Activated CD8-positive, alpha-beta memory T cell treated with anti-CD3 and anti-CD28 coated beads, Interleukin-2, amount 50 U/mL, for 48 hours (primary cell): ENCODE data around the gene TXK.
A peak's percentile ranks its signal among the peaks of the same experiment; 100 is the strongest.

Source experiments
- DNase-seq: peaks from one replicate; pipeline ENCODE4 v3.0.0-alpha.2; 2020

TXK gene

DNA sequence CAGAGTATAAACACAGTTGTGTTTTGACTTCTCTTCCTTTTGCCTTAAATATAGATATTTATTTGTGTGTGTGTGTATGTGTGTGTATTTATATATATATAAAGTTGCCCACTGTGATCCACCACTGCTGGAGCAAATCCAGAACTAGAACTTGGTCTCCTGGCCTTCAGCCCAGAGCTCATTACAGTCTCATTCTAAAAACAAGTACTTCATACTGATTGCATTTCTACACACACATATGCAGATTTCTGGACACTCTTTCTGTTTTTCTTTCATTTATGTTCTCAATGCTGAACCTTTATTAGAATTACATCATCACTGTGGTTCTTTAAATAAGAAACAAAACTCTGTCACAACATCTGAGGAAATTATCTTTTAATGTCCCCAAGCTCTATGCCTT is 381 bp downstream of the TXK start:
- no peak for DNase-seq

DNA sequence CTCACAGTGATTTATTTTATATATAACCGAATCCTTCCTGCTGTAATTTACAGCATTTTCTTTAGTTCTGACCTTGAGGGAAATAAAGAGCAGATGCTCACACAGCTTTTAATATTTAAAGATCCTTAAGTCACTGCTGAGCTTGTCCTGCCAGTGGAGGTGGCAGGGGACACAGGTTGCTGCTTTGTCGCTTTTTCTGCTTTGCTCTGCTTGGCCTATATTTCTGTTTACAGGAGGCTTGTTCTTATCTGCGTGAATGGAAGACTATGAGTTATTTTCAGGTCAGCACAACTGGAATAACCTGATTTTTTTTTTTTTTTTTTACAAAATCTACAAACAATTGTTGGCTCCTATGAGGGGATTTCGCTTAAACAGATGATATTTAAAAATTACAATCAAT is 2.3 kb downstream of the TXK start:
- no peak for DNase-seq

DNA sequence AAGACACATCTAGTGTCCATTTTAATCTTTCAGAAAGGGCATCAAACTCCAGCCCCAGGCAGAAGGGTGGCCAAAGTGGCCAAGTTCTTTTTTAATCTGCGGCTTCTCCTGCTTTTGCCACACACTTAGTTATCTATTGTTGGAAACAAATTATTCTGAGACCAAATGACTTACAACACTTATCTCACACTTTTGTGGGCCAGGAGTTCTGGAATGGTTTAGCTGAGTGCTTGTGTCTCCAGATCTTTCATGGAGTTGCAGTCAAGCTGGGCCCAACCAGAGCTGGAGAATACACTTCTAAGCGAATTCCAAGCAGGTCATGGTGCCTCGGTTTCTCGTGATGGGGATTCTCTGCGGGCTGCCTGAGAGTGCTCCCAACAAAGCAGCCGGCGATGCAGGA is 4.0 kb downstream of the TXK start:
- no peak for DNase-seq

DNA sequence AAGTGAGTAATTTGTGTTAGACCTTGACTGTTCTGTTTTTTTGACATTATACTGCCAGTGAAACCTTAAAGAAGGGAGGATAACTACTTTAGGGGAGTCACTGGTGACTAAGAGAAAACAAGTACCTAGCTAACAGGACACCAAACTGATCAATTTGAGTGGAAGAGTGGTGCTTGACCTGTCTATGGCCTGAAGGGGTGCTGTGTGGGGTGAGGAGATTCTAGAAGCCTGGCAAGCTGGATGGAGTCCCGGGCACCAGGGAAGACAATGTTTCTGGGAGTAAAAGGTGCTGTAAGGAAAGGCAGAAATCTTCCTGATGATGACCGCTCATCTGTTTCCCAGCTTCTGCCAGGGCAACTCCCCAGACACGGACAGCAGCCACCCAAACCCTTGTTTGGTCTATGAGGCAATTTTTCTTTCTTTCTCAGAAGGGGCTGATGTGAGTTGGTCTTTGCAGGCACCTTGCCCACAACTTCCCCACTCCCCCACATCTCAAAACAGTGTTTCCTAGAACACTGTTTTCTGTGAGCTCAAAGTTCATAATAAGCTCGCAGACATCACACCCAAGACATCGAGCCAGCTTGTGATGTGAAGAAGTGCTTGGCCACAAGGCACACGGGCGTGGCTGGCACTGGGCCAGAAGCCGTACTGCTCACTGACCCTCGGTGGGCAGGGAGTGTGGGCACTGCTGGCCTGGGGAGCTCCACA is 4.6 kb downstream of the TXK start:
- DNase-seq = peak; percentile 80

DNA sequence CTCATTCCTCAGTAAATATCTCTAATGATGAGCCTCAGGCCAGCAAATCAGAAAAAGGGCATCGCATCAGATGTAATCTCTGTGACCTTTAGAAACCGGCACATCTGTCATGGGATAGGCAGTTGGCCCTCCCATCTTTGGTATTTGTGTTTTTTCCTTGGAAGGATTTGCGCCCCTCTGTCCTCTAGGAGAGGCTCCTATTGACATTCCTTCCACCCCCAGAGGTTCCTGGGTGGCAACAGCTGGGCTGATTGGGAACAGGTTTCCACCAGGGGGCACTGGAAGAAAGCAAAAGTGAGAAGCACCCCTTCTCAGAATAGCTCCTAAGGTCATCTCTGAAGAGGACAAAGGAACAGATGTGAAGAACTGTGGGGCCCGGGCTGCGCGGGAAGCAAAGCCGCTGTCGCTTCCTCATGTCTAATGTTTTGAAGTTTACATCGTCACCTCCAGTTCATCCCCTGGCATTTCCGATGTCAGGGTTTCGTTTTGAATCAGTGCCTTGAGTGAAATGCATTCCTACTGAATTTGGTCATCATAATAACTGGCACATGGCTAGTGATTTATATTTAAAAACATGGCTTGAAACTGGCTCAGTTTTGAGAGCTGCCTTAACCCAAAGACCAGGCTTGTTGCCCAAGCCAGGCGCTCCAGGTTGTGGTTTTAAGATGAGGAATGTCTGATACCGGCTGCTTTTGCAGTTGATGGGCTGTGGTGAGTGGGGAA is 6.2 kb downstream of the TXK start:
- DNase-seq = peak; percentile 85

DNA sequence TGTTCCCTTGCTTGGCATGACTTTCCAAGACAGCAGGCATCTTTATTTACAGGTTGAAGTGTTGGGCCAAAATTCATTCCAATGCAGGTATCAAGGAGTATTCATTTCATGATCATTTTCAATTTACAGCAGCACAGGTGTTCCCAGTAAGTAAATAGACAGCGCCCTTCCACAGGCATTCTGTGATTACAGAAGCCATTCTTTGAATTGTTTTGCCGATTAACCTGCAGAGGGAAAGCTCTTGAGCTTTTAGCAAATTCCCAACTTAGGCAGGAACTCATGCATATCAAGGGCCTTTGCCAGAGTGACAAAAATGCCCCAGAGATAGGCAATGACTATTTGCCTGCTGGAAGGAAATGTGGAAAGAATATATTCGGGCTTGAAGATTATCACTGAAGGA is 6.8 kb downstream of the TXK start:
- no peak for DNase-seq

DNA sequence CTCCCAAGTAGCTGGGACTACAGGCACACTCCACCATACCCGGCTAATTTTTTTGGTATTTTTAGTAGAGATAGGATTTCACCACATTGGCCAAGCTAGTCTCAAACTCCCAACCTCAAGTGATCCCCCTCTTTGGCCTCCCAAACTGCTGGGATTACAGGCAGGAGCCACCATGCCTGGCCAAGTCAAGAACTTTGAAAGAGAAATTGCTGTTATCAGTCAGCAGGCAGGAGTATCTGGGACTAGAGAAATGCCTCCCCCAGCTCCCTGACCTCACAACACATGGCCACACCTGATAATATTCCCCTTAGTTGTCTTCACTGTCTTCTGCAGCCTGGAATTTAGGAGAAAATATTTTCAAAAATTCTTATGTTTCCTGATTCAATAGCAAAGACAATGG is 7.4 kb downstream of the TXK start:
- no peak for DNase-seq

DNA sequence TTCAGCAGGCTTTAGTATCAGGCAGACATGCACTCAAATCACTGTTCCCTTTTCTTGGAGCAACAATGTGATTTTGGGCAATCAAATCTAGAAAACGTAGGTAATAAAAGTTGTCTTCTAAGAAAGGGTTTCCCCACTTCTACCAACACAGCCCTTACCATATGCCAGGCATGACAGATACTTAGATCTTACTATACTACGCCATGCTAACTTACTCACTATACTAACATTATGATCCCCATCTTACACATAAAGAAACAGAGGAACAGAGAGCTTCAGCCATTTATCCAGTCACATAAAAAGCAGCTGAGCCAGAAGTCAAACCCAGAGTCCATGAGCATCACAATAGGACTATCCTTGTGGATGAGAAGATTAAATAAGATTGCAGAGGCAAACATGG is 9.2 kb downstream of the TXK start:
- no peak for DNase-seq

DNA sequence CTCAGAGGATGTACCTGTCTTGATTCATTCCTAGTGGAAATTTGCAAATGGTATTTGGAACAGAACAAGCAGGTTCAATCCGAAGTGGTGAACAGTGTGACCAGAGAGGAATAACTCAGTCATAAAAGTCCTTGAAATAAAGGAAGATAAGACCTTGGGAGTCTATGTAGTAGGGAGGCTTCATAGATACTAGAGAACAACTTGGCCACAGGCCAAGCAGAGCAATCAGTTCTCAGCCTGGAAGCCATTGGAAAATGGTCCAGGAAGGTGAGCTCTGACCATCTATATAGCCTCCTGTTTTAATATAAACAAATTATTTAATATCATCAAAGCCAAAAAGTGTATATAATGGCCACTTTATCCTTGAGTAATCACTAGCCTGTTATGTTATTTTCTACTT is 11.3 kb downstream of the TXK start:
- DNase-seq = no peak

DNA sequence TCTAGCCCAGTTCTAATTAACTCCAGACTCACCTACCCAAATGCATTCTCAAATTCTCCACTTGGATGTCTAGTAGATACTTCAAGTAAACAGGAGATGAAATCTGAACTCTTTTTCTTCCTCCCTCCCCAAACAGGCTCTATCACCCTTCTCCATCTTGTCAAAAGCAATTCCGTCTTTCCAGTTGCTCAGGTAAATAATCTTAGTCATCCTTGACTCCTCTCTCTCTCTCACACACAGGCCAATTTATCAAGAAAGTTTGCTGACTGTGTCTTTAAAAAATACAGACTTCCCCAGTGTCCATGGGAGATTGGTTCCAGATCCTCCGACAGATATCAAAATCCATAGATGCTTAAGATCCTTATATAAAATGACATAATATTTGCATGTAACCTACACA is 12.9 kb downstream of the TXK start:
- DNase-seq = no peak

DNA sequence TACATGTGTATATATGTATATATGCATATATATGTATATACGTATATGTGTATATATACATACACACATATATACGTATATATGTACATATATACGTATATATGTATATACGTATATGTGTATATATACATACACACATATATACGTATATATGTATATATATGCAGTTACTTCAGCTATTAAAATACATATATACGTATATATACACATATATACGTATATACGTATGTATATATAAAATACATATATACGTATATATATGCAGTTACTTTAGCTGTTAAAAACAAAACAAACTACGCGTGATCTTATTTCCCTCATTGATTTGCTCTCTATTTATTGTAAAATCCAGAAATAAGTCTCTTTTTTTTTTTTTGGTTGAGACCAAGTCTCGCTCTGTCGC is 13.9 kb downstream of the TXK start:
- DNase-seq = no peak

DNA sequence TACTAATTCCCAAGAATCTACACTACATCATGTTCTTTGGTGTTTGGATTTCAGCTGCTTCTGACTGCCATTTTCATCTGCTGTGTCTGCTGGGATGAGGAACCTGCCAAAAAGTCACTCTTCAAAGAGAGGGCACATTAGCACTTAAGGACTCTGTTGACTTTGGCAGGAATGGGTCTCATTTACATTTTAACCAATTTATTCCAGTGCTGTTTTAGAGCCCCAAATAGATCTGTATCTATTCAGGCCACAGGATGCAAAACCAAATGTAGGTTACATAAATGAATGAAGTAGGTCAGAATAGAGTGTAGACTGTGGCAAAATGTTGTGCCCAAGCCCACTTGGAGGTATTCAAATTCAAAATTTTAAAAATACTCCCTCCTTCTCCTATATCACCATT is 14.4 kb downstream of the TXK start:
- DNase-seq = no peak

DNA sequence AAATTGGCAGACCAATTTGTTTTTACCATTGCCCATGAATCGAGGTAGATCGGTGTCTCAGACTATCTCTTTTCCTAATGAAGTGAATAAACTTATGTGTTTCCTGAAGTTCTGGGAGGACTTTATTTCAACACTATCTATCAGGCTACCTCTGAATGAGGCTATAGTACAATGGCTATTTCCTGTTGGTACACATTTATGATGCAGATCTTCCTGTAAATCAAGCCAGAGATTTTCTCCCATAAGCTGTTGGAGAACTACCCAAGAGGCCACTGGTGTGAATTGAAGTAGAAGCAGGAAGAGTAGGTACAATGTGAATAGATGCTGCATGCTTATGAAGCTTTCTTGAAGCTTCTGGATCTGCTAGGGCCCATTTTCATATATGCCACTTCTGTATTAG is 16.0 kb downstream of the TXK start:
- no peak for DNase-seq

DNA sequence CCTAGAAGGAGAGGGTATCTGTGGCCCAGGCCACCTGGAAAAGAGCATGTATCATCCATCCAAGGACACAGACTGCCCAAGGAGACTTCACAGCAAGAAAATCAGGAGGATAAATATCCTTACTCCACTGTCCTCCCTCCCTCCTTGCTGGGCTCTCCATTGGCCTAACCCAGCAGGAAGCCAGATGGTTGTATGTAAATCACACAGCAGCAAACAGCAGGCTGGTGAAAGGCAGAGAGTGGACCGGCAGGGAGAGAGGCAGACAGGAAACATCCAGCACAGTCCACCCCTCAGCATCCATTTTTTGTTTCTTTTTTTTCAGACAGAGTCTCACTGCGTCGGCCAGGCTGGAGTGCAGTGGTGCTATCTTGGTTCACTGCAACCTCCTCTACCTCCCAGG is 17.5 kb downstream of the TXK start:
- no peak for DNase-seq

DNA sequence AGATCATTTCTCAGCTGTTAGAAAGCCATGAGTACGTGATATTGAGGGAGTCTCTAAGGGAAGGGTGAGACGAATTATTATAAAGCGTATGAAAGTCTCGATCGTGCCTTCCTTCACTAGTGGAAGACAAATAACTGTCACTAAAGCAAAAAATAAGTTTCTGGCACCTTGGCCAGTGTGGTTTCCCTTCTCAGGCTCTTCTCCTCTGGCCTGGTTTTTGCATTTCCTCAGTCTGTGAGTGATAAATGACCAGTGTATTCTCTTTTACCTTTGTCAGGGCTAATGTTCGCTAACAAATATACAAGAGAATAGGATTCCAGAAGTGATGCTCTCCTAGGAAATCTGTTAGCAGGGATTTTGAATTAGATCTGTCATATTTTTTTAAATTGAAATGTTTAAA is 19.6 kb downstream of the TXK start:
- DNase-seq = no peak

DNA sequence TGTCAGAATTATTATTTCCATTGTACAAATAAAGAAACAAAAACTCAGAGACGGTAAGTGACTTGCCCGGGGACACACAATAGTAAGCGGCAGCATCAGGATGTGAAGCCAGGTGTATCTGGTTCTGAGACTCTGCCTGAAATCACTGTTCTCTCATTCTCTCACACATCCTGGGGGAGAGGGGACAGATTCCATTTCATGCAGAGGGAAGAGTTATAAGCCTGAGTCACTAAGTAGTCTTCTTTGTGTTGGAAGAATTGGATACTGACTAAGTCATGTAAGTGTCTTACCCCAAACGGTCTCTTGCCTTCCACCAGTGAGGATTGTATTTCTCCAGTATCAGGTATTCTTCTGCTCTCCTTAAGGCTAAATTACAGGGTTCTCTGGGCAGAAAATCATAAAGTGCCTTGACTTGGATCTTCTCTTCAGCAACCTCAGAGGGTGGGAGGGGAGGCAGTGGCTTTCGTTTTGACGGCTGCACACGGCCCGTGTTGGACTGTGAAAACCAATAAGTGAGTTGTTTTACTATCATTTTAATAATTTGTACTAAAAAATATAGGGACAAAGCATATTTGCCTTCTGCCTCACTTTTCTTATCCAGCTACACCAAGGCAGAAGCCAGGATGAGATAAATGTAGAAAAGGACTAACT is 21.9 kb downstream of the TXK start:
- no peak for DNase-seq

DNA sequence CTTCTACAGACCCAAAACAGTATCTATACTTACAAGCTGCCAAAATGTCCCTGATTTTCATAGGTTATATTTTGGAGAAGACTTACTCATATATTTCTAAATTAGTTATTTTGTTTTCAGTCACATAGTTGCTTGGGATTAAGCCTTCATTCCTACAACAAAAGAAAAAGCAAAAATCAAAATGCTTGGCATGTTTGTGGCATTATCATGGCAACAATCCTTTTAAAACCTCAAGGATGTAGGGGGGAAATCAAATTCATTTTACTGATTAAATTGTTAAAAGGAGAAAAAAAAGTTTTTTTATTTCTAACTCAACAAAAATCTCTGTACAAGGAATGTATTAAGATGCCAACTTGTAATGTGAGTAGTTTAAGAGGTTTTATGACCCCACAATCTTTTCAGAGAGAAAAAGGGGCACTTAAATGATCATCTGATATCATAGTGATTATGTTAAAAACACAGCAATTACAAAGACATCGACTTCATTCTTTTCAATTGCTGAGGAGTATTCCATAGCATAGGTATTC is 23.5 kb downstream of the TXK start:
- DNase-seq = no peak

DNA sequence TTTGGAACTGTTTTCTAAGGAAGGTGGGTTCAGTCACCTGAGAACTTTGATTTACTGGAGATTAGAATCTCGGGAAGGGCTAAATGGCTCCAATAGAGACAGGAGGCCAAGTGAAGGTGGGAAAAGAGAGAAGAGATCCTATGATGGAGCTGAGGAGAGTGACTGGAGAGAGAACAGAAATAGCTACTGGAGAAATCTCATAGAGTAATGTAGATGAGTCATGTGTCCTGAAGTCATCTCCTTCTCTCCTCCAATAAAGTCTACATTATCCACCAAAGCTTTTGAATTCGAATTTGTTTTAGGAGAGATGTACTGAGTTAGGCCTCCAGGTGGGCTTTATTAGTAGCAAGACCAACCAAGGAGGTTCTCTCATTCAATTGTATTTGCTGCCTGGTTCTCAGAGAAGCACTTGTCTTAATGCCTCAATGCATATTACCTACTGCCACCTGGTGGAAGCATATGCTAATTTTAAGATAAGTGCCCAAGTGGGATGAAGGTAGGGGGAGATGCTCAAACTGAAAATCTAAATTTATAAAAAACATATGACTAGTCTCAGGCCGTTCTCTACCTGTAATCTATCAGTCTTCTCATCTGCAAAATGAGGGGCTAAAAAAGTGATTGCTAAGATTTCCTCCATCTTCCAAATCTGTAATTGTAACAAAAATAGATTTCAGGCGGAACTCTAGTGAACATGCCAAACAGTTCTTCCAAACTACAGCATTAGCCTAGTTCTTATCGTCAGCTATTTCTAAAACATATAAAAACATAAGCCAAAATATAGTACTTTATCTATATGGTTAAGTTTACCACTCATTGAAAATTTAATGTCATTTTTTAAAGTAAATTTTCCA is 24.4 kb downstream of the TXK start:
- DNase-seq = no peak

DNA sequence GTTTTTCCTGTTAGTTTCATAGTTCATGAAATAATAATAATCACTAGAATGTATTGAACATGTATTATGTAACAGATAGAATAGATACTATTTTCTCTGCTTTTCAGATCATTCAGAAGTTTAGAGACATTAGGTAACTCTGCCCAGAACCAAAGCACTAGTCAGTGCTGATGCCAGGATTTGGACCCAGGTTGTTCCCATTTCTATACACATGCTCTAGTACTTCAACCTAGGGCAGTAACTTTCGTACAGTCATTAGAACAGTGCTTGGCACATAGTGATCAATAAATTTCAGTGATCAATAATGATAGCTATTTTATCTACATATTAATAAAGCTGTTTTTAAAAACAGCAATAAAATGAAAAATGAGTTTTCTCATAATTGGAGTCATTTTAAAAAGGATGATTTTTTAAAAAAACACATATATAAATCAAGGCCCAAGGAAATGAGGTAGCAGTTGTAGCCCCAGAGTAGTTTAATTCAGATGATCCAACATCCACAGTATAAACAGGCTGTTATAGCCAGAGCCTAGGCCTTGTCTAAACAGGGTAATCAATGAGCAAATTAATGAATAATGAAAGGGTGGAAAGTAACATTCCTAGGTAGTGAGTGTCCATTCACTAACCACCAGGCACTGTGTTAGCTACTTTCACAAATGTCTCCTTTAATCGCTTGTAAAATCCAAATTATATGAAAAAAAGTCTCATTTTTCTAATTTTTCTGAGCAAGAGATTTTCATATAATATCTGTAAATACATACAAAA is 25.6 kb downstream of the TXK start:
- DNase-seq = no peak

DNA sequence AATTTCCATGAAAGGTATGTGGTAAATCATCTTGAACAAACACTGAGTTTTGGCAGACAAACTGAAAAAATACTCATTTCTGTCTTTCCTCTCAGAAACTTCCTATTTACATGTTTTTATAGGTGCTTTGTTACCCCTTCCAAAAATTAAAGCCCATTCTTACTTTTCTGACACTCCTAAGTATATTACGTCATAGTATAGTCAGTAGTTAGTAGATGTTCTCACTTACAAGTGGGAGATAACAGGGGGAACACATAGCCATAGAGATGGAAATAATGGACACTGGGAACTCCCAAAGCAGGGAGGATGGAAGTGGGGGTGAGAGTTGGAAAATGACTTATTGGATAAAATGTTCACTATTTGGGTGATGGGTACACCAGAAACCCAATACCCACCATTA is 28.8 kb downstream of the TXK start:
- no peak for DNase-seq

DNA sequence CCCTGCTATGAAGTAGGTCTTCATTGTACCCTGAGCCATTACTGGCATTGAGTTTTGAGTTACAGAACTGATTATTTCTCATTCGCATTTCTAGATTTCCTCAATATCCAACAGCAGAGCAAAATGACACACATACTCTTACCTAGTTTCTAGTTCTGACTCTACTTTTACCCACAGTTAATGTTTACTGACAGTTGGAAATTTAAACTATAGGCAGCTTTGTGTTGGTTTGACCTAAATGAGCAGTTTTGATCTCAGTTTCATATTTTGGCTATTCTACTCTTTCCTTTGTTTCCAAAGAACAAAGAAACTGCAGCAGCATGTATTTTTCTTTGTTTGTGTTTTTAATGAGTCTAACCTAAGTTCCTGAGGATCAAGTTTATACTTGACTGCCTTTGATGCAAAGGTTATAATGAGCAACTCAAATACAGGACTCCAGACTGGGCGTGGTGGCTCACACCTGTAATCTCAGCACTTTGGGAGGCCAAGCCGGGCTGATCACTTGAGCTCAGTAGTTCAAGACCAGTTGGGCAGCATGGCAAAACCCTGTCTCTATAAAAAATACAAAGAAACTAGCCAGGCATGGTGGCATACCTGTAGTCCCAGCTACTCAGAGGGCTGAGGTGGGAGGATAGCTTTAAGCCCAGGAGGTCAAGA is 30.4 kb downstream of the TXK start:
- no peak for DNase-seq

DNA sequence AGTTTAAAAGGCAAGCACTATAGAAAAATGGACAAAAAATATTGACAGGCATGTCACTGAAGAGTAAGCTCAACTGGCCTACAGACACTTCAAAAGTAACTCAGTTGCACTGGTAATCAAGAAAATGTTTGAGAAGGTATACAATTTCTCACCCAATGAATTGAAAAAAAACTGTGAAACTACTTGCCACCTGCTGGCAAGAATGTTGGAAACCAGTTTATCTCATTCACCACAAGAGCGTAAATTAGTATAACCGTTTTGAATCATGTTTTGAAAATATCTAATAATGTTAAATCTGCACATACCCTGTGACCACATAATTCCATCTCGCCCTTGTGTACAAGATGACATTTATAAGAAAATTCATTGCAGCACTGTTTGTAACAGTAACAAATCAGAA is 31.7 kb downstream of the TXK start:
- no peak for DNase-seq
